Middle frontal gyrus (tissue), 1 donor: Measurements from ENCODE around the gene CHDH.
A peak's percentile ranks its signal among the peaks of the same experiment; 100 is the strongest.

ENCODE experiments used
- DNase-seq: peaks from one replicate; pipeline ENCODE4 v3.0.0-alpha.2; 2015; ENCODE audit warnings: low spot score; ENCODE audit errors: extremely low spot score

Gene CHDH

GRCh38 chr3:53809764-53810400, 36.3 kb downstream of the CHDH start:
- DNase-seq = no peak

GRCh38 chr3:53809267-53809666, 37.0 kb downstream of the CHDH start:
- DNase-seq = no peak

- no peak for DNase-seq
Observed at GRCh38 chr3:53808496-53808895, 37.7 kb downstream of the CHDH start.

- no peak for DNase-seq
Observed at GRCh38 chr3:53807117-53807810, 39.0 kb downstream of the CHDH start.

- peak; percentile 48 for DNase-seq
Observed at GRCh38 chr3:53806182-53807116, 39.8 kb downstream of the CHDH start.

- DNase-seq = no peak
Observed at GRCh38 chr3:53805463-53806159, 40.6 kb downstream of the CHDH start.

GRCh38 chr3:53804697-53805462, 41.3 kb downstream of the CHDH start:
- no peak for DNase-seq

- no peak for DNase-seq
Observed at GRCh38 chr3:53803816-53804695, 42.2 kb downstream of the CHDH start.

GRCh38 chr3:53803124-53803815, 42.9 kb downstream of the CHDH start:
- DNase-seq = no peak

- no peak for DNase-seq
Observed at GRCh38 chr3:53802256-53802880, 43.9 kb downstream of the CHDH start.

- no peak for DNase-seq
Observed at GRCh38 chr3:53801319-53801718, 44.9 kb downstream of the CHDH start.

- DNase-seq = no peak
Observed at GRCh38 chr3:53800041-53800906, 45.9 kb downstream of the CHDH start.

- DNase-seq = no peak
Observed at GRCh38 chr3:53799338-53799865, 46.8 kb downstream of the CHDH start.

- no peak for DNase-seq
Observed at GRCh38 chr3:53798144-53798543, 48.1 kb downstream of the CHDH start.

GRCh38 chr3:53795789-53796560, 50.2 kb downstream of the CHDH start:
- no peak for DNase-seq

- no peak for DNase-seq
Observed at GRCh38 chr3:53795176-53795575, 51.0 kb downstream of the CHDH start.

- no peak for DNase-seq
Observed at GRCh38 chr3:53794597-53794996, 51.6 kb downstream of the CHDH start.
